Gastroesophageal sphincter (tissue), 3 donors: Measurements from ENCODE around the gene TMEM51.

ENCODE experiments used
- CTCF ChIP-seq, 4 experiments: fragments of 200-600 bp in 2 of 4; fragments of 450-650 bp in 2 of 4; sonication (generic) in 1 of 4; IDR thresholded peaks; one replicate each; pipeline ENCODE4 v1.5.1; 2017 to 2019; ENCODE audit warnings: antibody characterized with exemption in 4 of 4, mild to moderate bottlenecking in 2 of 4, moderate library complexity in 2 of 4
- POLR2A ChIP-seq, 2 donors: fragments of 450-650 bp; IDR thresholded peaks; one replicate each; pipeline ENCODE4 v1.6.1; 2017; ENCODE audit warnings: antibody characterized with exemption in 2 of 2, mild to moderate bottlenecking in 2 of 2, moderate library complexity in 1 of 2
- POLR2AphosphoS5 ChIP-seq: sonication (generic); formaldehyde crosslinking; IDR thresholded peaks from one replicate; pipeline ENCODE4 v1.6.1; 2017; ENCODE audit warnings: antibody characterized with exemption

GRCh38 chr1:15197591-15198447 is 44.3 kb downstream of the TMEM51 start:
- TF ChIP-seq CTCF (IDR thresholded peaks at IDR 0.05) (no peak), POLR2A (IDR thresholded peaks at IDR 0.05) (no peak), POLR2AphosphoS5 (no peak)
